GM12875 (cell line): Measurements from ENCODE around the gene AGFG1.

Source experiments
- H3K4me3 ChIP-seq: one replicate; pipeline ENCODE4 v1.5.1; 2011; ENCODE audit warnings: low read depth, low read length, control low read depth
- TF ChIP-seq, protein P1 (sequence below): IDR thresholded peaks from 2 replicates; pipeline ENCODE4 v1.5.1; 2011; ENCODE audit warnings: low read depth, mild to moderate bottlenecking, control low read depth, inconsistent platforms, low read length, moderate library complexity, borderline replicate concordance; ENCODE audit not compliant: insufficient read depth

AGFG1 gene

DNA sequence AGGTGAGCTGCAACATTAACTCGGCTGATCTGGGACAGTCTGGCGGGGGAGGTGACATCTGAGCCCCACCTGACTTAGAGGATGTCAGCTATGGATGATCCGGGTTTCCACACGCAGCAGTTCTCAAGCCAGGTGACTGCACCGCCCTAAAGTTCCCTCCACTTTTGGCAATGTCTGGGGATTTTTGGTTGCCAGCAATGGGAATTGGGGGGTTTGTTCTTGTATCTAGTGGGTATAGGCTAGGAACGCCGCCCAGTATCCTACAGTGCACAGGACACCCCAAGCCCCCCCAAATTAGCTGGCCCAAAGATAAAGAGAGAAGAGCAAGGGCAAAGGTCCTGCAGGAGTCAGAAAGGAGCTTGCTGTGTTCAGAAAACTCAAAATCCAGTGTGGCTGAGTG, 544 bp upstream of the AGFG1 start:
- H3K4me3 ChIP-seq = peak overlapping the region; percentile 70
- TF ChIP-seq, protein P1, sequence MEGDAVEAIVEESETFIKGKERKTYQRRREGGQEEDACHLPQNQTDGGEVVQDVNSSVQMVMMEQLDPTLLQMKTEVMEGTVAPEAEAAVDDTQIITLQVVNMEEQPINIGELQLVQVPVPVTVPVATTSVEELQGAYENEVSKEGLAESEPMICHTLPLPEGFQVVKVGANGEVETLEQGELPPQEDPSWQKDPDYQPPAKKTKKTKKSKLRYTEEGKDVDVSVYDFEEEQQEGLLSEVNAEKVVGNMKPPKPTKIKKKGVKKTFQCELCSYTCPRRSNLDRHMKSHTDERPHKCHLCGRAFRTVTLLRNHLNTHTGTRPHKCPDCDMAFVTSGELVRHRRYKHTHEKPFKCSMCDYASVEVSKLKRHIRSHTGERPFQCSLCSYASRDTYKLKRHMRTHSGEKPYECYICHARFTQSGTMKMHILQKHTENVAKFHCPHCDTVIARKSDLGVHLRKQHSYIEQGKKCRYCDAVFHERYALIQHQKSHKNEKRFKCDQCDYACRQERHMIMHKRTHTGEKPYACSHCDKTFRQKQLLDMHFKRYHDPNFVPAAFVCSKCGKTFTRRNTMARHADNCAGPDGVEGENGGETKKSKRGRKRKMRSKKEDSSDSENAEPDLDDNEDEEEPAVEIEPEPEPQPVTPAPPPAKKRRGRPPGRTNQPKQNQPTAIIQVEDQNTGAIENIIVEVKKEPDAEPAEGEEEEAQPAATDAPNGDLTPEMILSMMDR = no peak

DNA sequence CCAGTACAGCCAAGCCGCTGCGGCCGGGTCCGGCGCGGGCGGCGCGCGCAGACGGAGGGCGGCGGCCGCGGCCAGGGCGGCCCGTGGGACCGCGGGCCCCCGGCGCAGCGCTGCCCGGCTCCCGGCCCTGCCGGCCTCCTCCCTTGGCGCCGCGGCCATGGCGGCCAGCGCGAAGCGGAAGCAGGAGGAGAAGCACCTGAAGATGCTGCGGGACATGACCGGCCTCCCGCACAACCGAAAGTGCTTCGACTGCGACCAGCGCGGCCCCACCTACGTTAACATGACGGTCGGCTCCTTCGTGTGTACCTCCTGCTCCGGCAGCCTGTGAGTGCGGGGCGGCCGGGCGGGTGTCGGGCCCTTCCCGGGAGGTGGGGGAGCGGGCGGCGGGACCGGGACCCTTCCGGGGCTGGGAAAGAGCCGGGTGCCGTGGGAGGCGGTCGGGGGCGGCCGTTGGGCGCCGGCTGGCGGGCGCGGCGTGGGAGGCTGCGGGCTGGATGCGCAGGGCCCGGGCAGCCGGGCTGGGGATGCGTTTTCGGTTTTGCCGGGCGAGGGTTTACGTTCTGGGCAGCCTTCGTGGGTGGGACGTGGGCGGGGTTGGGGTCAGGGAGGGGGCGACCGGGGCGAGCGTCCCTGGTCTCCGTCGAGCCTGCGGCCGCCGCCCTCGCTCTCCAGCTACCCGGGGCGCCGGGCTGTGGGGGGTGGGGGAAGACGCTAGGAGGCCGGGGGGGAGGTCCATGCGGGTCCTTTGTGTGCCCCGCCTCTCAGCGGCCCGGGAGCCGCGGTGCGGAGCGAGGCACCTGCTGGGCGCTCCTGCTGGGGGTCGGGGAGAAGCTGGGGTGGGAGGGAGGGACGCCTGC, 537 bp downstream of the AGFG1 start:
- peak overlapping the region; percentile 70 for H3K4me3 ChIP-seq
- TF ChIP-seq, protein P1 = no peak

DNA sequence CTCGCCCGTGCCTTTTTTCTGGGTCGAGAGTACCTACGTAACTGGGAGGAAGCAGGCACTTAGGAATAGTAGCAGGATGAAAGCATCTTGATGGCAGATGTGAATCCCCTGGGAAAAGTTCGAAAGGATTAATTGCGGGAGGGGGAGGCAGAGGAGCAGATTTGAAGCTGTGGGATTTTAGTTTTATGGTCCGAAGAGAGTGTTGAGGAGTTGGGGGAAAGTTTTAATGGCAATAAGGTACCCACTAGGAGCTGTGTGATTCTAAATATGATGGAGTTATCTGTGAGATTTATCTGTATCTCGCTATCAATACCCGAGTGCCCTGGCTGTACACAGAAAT, 1.1 kb downstream of the AGFG1 start:
- peak overlapping the region; percentile 70 for H3K4me3 ChIP-seq
- TF ChIP-seq, protein P1 = no peak

- TF ChIP-seq, protein P1 = no peak
- no peak overlapping the region for H3K4me3 ChIP-seq
These were observed 1.9 kb downstream of the AGFG1 start for GRCh38 chr2:227473806-227474205.

- H3K4me3 ChIP-seq = no peak overlapping the region
- TF ChIP-seq, protein P1 = no peak
These were observed 2.5 kb downstream of the AGFG1 start for GRCh38 chr2:227474410-227474809.

- TF ChIP-seq, protein P1 = no peak
- no peak overlapping the region for H3K4me3 ChIP-seq
These were observed 5.3 kb downstream of the AGFG1 start for GRCh38 chr2:227477291-227477690.

DNA sequence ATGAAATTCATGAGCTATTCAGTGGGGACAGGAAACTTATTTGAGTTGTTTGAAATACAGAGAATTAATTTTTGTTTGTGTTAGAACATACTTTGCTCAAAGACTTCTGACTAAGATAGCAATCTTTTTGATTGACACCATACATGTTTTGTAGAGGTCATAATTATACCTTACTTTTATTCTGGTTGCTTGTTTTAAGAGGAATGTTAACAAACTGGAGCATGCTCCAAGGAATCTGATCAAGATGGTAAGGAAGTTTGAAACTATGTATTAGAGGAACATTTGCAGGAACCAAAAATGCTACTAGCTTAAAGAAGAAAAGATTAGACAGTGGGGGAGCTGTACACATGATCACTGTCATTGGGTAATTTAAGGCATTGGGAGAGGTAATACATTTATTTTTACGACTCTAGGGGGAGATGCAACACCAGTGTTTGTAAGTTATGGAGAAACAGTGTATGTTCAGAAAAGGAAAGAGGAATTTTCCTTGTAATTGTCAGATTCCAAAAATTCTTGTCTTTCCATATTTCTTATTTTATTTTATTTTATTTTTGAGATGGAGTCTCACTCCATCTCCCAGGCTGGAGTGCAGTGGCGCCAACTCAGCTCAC, 8.0 kb downstream of the AGFG1 start:
- TF ChIP-seq, protein P1 = peak; percentile 27; the same call in 1 of the 2 replicates
- no peak overlapping the region for H3K4me3 ChIP-seq
